Measurements from ENCODE around the gene ZBED6. TPM values are rescaled to one million over a fixed set of nuclear protein-coding genes. Genes with fewer than 3 reads are reported as not detected.

Gene ZBED6
- total RNA-seq, 3 donors from 2014 or later (not counting 1 experiment from before 2014, with no cell fraction given), result 36.4 to 41.3 (median 39.8) TPM

- Histone ChIP-seq H3K27ac (ENCODE audit: low read length) (no peak overlapping the region), H3K4me1 (ENCODE audit: control insufficient read depth, insufficient read depth, low read length) (peaks cover 8% of the 10 kb centered on the region), H3K9me3 (ENCODE audit: control insufficient read depth, insufficient read depth, low read length) (no peaks in the 10 kb centered on the region), H3K27me3 (ENCODE audit: control insufficient read depth, insufficient read depth, low read length) (no peaks in the 10 kb centered on the region), H3K36me3 (ENCODE audit: control insufficient read depth, insufficient read depth, low read length) (peaks cover 12% of the 10 kb centered on the region), H3K4me3 (ENCODE audit: low read length) (no peak overlapping the region)
- H3K36me3 Mint-ChIP-seq, result peaks cover 7% of the 10 kb centered on the region
- H3K27ac Mint-ChIP-seq, result peak overlapping the region; percentile 46 to 51
- ATAC-seq, result no peak
- 86% methylated on average over 1 of the region's 1 CpG for WGBS (ENCODE audit: insufficient coverage)
- intact Hi-C loops (cut with micrococcal nuclease), result loop anchor here (5.0 kb wide), 1 partner anchor 38 kb away; no protein-coding TSS in a partner anchor
- no peak overlapping the region for H3K4me3 Mint-ChIP-seq
- no peak for TF ChIP-seq CTCF (IDR thresholded peaks at IDR 0.05)
- no peak for DNase-seq
- H3K4me1 Mint-ChIP-seq, result peaks cover 63 to 65% of the 10 kb centered on the region in 2 donors
- no peaks in the 10 kb centered on the region for H3K27me3 Mint-ChIP-seq (ENCODE audit: low read depth in 2 of 2)
- no peaks in the 10 kb centered on the region for H3K9me3 Mint-ChIP-seq
Measured at GRCh38 chr1:203799971-203800370, 4.5 kb downstream of the ZBED6 start.

GRCh38 chr1:203805689-203806088 is 10.3 kb downstream of the ZBED6 start:
- Histone ChIP-seq H3K4me3 (ENCODE audit: low read length) (no peak overlapping the region), H3K27ac (ENCODE audit: low read length) (no peak overlapping the region), H3K27me3 (ENCODE audit: control insufficient read depth, insufficient read depth, low read length) (no peaks in the 10 kb centered on the region), H3K9me3 (ENCODE audit: control insufficient read depth, insufficient read depth, low read length) (no peaks in the 10 kb centered on the region), H3K4me1 (ENCODE audit: control insufficient read depth, insufficient read depth, low read length) (peaks cover 4% of the 10 kb centered on the region), H3K36me3 (ENCODE audit: control insufficient read depth, insufficient read depth, low read length) (peaks cover 25% of the 10 kb centered on the region)
- intact Hi-C loops (cut with micrococcal nuclease), result no loop called here
- no peaks in the 10 kb centered on the region for H3K27me3 Mint-ChIP-seq (ENCODE audit: low read depth in 2 of 2)
- DNase-seq (no peak), ATAC-seq (no peak)
- H3K9me3 Mint-ChIP-seq, result no peaks in the 10 kb centered on the region
- H3K4me1 Mint-ChIP-seq, result peaks cover 28 to 29% of the 10 kb centered on the region in 2 donors
- H3K4me3 Mint-ChIP-seq, result no peak overlapping the region
- no peak for TF ChIP-seq CTCF (IDR thresholded peaks at IDR 0.05)
- peaks cover 8% of the 10 kb centered on the region for H3K36me3 Mint-ChIP-seq
- 98% methylated on average over 7 of the region's 7 CpGs for WGBS (ENCODE audit: insufficient coverage)
- peak overlapping the region in 1 of 2 donors; percentile 57 for H3K27ac Mint-ChIP-seq

GRCh38 chr1:203807196-203807595 is 11.8 kb downstream of the ZBED6 start:
- Mint-ChIP-seq H3K27ac (peak overlapping the region in 1 of 2 donors; percentile 15), H3K9me3 (no peaks in the 10 kb centered on the region), H3K4me3 (no peak overlapping the region), H3K4me1 (peaks cover 32 to 39% of the 10 kb centered on the region in 2 donors), H3K36me3 (peaks cover 8% of the 10 kb centered on the region), H3K27me3 (ENCODE audit: low read depth in 2 of 2) (no peaks in the 10 kb centered on the region)
- TF ChIP-seq CTCF (IDR thresholded peaks at IDR 0.05), result no peak
- no peaks in the 10 kb centered on the region for H3K9me3 ChIP-seq (ENCODE audit: control insufficient read depth, insufficient read depth, low read length)
- H3K4me1 ChIP-seq (ENCODE audit: control insufficient read depth, insufficient read depth, low read length), result peaks cover 4% of the 10 kb centered on the region
- DNase-seq (no peak), ATAC-seq (no peak)
- no peaks in the 10 kb centered on the region for H3K27me3 ChIP-seq (ENCODE audit: control insufficient read depth, insufficient read depth, low read length)
- 97% methylated on average over 2 of the region's 2 CpGs for WGBS (ENCODE audit: insufficient coverage)
- intact Hi-C loops (cut with micrococcal nuclease), result no loop called here
- peaks cover 26% of the 10 kb centered on the region for H3K36me3 ChIP-seq (ENCODE audit: control insufficient read depth, insufficient read depth, low read length)
- H3K4me3 ChIP-seq (ENCODE audit: low read length), result no peak overlapping the region
- no peak overlapping the region for H3K27ac ChIP-seq (ENCODE audit: low read length)

Measured in natural killer cell (primary cell).